ENCODE results near the gene HCN3.

Gene HCN3

GRCh38 chr1:155277902-155278688, 832 bp downstream of the HCN3 start:
- DNase-seq (ENCODE audit: extremely low read depth, low read depth) = no peak
- no peak for TF ChIP-seq CTCF (IDR thresholded peaks at IDR 0.05; ENCODE audit: low read depth, low read length, missing control alignments)
- peak overlapping the region; percentile 56 for H3K4me3 ChIP-seq (replicated peaks; ENCODE audit: low read depth, low read length)

- DNase-seq (ENCODE audit: extremely low read depth, low read depth) = no peak
- H3K4me3 ChIP-seq (replicated peaks; ENCODE audit: low read depth, low read length) = no peak overlapping the region
- no peak for TF ChIP-seq CTCF (IDR thresholded peaks at IDR 0.05; ENCODE audit: low read depth, low read length, missing control alignments)
Measured at GRCh38 chr1:155278689-155279160, 1.5 kb downstream of the HCN3 start.

GRCh38 chr1:155279268-155279667, 2.0 kb downstream of the HCN3 start:
- DNase-seq (ENCODE audit: extremely low read depth, low read depth) = no peak
- TF ChIP-seq CTCF (IDR thresholded peaks at IDR 0.05; ENCODE audit: low read depth, low read length, missing control alignments) = no peak
- no peak overlapping the region for H3K4me3 ChIP-seq (replicated peaks; ENCODE audit: low read depth, low read length)

- TF ChIP-seq CTCF (IDR thresholded peaks at IDR 0.05; ENCODE audit: low read depth, low read length, missing control alignments) = no peak
- H3K4me3 ChIP-seq (replicated peaks; ENCODE audit: low read depth, low read length) = no peak overlapping the region
- no peak for DNase-seq (ENCODE audit: extremely low read depth, low read depth)
Measured at GRCh38 chr1:155282488-155283091, 5.3 kb downstream of the HCN3 start.

- no peak for TF ChIP-seq CTCF (IDR thresholded peaks at IDR 0.05; ENCODE audit: low read depth, low read length, missing control alignments)
- DNase-seq (ENCODE audit: extremely low read depth, low read depth) = no peak
- no peak overlapping the region for H3K4me3 ChIP-seq (replicated peaks; ENCODE audit: low read depth, low read length)
Measured at GRCh38 chr1:155284476-155284875, 7.2 kb downstream of the HCN3 start.

- TF ChIP-seq CTCF (IDR thresholded peaks at IDR 0.05; ENCODE audit: low read depth, low read length, missing control alignments) = no peak
- DNase-seq (ENCODE audit: extremely low read depth, low read depth) = no peak
- H3K4me3 ChIP-seq (replicated peaks; ENCODE audit: low read depth, low read length) = no peak overlapping the region
Measured at GRCh38 chr1:155285063-155285462, 7.8 kb downstream of the HCN3 start.

All from HFF-Myc (cell line).